Body of pancreas (tissue), 4 donors: ENCODE results near the gene CCDC92B.

Source experiments
- POLR2A ChIP-seq, 3 donors: fragments of 450-650 bp; IDR thresholded peaks; one replicate each; pipeline ENCODE4 v1.6.1; 2016; ENCODE audit warnings: antibody characterized with exemption in 3 of 3, mild to moderate bottlenecking in 2 of 3
- TF ChIP-seq, protein P1 (sequence below), 7 experiments: fragments of 450-650 bp in 4 of 7; fragments of 200-600 bp in 3 of 7; sonication (generic) in 3 of 7; IDR thresholded peaks; one replicate each; pipeline ENCODE4 v1.5.1; 2016 to 2019; ENCODE audit warnings: antibody characterized with exemption in 7 of 7

DNA sequence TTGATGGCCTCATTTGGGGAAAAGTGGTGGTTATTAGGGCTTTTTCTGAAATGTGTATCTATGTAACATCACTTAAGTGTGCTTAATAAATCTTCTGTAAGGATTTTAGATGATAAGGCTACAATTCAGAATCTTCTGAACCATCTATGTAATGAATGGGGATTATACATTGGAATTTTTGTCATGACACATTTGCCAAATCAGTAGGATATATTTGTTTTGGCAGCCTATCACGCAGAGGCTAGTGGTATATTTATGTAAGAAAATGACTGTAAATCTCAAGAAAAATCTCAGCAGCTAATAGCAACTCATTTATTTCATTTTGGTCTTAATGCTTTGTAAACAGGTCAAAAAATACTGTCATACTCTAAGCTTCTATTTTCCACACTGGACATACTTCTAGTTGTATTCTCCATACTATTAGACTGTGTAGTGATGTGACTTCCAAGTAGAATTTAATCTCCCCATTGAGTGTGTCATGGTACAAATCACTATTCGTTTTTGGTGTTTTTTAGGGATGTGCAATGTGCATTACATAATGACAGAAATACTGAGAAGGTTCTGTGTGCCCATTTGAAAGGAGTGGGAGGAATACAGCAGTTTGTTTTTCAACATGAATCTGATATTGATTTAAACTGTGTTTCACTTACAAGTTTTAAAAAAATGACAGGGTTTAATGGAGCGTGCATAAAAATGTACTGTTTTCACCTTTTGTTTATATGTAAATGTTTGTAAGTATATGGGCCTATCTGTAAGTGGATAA is 67.1 kb downstream of the CCDC92B start:
- TF ChIP-seq POLR2A (IDR thresholded peaks at IDR 0.05) = no peak
- TF ChIP-seq, protein P1, sequence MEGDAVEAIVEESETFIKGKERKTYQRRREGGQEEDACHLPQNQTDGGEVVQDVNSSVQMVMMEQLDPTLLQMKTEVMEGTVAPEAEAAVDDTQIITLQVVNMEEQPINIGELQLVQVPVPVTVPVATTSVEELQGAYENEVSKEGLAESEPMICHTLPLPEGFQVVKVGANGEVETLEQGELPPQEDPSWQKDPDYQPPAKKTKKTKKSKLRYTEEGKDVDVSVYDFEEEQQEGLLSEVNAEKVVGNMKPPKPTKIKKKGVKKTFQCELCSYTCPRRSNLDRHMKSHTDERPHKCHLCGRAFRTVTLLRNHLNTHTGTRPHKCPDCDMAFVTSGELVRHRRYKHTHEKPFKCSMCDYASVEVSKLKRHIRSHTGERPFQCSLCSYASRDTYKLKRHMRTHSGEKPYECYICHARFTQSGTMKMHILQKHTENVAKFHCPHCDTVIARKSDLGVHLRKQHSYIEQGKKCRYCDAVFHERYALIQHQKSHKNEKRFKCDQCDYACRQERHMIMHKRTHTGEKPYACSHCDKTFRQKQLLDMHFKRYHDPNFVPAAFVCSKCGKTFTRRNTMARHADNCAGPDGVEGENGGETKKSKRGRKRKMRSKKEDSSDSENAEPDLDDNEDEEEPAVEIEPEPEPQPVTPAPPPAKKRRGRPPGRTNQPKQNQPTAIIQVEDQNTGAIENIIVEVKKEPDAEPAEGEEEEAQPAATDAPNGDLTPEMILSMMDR (IDR thresholded peaks at IDR 0.05) = no peak
